GM19351 (cell line): ENCODE measurements around the gene ST6GAL1.
A peak's percentile ranks its signal among the peaks of the same experiment; 100 is the strongest.
"Not testable (repeated sequence)": the region's sequence is repeated elsewhere in the genome, so short reads cannot be mapped to it uniquely, and the experiment has no call there.

Source experiments
- ATAC-seq: cut with Tn5 transposase; IDR thresholded peaks from one replicate; pipeline ENCODE4 v1.9.1; 2021; ENCODE audit warnings: mild to moderate bottlenecking, moderate library complexity; ENCODE audit not compliant: unreplicated experiment

The ST6GAL1 gene

DNA sequence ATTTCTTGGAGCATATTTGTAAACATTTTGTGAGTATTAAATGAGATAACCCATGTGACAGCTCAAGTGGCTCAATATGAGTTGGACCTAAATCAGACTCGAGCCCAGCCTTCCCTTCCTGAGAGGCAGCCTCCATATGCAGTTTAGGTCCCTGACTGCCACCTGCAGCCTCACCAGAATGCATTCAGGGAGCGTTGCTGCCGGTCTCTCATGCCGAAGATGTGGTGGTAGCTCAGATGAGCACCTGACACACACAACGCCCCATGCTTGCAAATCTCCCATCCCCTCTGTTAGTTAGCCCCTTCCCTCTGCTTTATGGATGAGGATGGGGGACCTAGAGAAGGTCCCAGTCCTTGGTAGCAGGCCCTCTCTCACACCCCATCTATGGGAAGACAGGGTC is 9.2 kb downstream of the ST6GAL1 start:
- ATAC-seq = no peak

DNA sequence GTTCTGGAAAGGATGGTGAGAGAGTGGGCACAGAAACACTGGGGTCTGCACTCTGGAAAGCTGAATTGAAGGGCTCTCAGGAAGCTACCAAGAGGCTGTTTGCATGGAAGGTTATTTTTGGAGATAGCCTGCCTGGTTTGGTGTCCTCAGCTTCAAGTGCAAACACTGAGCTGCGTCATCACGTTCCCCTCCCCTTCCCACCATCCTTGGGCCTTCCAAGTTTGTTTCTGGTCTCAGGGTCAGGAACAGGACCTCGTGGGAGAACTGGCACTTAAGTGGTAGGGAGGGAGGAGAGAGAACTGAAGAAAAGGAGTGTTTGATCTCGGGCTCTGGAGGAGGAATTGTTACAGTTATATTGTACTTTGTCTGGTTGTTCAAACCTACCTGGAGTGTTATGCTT is 10.6 kb downstream of the ST6GAL1 start:
- ATAC-seq = no peak

- ATAC-seq = no peak
Observed at GRCh38 chr3:186942168-186942567, 11.8 kb downstream of the ST6GAL1 start.

- ATAC-seq = no peak
Observed at GRCh38 chr3:186945255-186945823, 15.0 kb downstream of the ST6GAL1 start.

DNA sequence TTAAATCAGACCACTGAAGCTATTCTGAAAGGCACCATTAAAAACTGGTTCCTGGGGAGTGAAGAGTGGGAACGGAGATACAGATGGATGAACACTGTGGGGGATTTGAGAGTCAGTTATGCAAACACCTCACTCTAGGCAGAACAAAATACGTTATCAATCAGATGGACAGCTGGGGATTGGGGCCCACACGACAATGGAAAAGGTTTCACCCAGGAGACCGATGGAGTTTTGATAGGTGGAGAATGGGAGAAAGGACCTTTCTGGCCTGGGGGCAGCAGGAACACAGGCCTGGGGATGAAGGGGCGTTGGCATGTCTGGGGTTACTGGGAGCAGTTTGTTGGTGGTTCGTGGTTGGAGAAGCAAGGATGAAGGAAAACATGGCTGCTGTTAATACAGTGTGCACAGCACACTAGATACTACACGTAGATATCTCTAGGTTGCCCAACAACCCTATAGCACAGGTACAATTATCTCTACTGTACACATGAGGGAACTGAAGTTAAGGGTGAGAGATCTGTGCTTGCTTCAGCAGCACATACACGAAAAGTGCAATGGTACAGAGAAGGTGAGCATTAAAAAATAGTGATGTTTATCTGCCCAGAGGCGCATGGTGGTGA is 16.5 kb downstream of the ST6GAL1 start:
- ATAC-seq = peak; percentile 84

- ATAC-seq = no peak
Observed at GRCh38 chr3:186949281-186949982, 19.1 kb downstream of the ST6GAL1 start.

DNA sequence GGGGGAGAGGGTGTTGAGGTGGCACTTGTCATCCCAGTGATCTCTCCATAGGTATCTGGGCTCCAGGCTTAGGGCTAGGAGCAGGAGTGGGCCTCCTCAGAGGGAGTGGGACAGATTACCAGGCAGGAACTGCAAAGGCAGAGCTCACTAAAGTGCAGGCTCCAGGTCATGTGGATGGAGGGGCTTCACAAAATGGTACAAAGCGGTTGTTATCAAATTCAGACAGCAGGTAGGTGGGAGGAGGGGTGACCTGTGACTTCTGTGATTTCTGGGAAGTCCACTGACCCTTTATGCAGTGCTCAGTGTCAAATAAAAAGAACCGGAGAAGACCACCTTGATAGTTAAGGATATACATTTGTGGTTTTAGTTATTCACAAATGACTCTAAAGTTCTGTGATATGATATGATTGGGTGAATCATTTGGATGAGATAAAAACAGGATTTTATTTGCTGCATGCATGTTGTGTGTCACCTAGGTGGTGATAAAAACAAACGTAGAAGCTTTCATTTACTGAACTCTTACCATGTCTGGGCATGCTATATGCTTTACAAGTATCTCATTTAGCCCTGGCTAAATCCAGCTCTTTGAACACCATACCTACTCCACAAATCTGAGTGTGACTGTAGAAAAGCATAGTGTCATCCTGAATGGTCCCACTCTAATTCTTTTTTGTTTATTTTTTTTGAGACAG is 20.2 kb downstream of the ST6GAL1 start:
- no peak for ATAC-seq

DNA sequence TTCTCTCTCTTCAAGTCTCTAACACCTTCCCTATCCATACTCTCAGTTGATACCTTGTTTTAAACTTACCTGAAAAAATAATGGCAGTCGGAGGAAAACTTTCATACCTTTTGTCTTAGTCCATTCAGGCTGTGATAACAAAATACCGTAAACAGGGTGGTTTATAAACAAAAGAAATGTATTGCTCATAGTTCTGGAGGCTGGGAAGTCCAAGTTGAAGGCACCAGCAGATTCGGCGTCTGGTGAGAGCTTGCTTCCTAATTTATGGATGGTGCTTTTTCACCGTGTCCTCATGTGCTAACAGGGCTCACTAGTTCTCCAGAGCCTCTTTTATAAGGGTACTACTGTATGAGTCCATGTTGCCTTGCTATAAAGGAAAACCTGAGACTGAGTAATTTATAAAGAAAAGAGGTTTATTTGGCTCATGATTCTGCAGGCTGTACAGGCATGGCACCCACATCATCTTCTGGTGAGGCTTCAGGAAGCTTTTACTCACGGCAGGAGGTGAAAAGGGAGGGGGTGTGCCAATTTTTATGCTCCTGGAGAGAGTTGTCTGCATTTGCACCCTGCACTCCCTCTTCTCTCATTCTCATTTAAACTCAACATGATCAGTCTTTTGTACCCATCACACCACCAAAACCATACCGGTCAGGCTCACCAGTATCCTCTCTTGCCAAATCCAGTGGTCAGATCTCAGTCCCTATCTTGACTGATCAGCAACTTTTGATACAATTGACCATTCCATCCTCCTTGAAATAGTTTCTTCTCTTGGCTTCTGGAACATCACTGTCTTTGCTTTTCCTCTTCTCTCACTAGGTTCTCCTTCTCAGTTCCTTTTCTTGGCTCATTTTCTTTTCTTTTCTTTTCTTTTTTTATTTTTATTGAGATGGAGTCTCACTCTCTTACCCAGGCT is 21.6 kb downstream of the ST6GAL1 start:
- ATAC-seq = no peak

- no peak for ATAC-seq
Observed at GRCh38 chr3:186953011-186953487, 22.7 kb downstream of the ST6GAL1 start.

- not testable (repeated sequence) for ATAC-seq
Observed at GRCh38 chr3:186953992-186954699, 23.8 kb downstream of the ST6GAL1 start.

- ATAC-seq = no peak
Observed at GRCh38 chr3:186955898-186956696, 25.8 kb downstream of the ST6GAL1 start.

DNA sequence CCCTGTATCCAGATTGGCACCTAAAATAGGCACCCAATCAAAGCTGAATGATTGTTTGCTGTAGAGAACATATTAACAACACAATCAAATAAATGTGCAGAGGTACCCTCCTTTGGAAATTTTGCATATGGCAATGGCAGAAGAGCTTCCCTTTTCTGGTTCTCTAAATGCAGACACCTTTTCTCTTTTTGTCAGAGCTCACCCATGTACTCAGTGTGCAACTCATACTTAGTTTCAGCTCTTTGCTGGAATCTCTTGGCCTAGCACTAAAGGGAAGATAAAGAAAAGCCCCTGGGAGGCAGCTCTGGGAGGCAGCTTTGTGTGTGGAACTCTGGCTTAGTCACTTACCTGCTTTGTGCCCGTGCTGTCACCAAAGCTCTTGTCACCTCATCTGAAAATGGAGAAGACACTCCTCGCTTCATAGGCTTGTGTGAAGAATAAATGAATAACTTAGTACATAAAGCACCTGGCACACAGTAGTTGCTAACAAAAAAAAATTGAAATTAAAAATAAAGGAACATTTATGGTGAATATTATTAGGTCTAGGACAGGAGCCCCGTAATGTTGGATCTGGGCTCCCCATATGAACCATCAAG is 28.8 kb downstream of the ST6GAL1 start:
- ATAC-seq = peak; percentile 64

DNA sequence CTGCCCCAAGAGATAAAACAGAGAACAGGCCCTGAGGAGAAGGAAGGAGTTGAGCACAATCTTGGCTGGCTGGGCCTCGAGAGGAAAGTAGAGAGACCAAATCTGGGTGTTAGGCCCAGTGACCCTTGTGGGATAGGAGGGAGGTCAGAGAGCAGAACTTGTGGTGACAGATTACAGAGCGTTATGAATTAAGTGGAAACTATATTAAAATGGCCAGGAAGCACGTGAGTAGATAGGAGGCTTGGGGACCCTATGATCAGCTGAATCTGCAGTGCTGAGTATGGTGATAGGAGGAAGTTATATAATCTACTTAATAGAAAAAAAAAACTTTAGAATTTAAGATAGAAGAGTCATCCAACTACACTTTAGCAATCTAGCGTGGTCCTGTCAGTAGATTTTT is 30.0 kb downstream of the ST6GAL1 start:
- no peak for ATAC-seq

- no peak for ATAC-seq
Observed at GRCh38 chr3:186962445-186962844, 32.1 kb downstream of the ST6GAL1 start.

DNA sequence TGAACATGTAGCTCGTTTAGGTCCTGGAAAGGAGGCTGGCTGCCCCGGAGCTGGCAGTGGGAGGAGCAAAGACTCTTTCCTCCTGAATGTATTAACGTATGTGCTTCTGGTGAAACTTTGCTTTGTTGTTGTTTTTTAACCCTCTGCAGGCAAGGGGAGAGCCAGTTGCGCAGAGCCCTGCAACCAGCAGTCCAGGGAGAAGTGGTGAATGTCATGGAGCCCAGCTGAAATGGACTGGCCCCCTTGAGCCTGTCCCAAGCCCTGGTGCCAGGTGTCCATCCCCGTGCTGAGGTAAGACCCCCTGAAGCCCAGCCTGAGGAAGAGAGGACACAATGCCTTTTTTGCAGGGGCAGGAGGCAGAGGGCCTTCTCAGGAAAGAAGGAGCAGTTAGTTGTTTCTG is 33.3 kb downstream of the ST6GAL1 start:
- no peak for ATAC-seq

- no peak for ATAC-seq
Observed at GRCh38 chr3:186964071-186964470, 33.7 kb downstream of the ST6GAL1 start.

- no peak for ATAC-seq
Observed at GRCh38 chr3:186964616-186965015, 34.3 kb downstream of the ST6GAL1 start.

DNA sequence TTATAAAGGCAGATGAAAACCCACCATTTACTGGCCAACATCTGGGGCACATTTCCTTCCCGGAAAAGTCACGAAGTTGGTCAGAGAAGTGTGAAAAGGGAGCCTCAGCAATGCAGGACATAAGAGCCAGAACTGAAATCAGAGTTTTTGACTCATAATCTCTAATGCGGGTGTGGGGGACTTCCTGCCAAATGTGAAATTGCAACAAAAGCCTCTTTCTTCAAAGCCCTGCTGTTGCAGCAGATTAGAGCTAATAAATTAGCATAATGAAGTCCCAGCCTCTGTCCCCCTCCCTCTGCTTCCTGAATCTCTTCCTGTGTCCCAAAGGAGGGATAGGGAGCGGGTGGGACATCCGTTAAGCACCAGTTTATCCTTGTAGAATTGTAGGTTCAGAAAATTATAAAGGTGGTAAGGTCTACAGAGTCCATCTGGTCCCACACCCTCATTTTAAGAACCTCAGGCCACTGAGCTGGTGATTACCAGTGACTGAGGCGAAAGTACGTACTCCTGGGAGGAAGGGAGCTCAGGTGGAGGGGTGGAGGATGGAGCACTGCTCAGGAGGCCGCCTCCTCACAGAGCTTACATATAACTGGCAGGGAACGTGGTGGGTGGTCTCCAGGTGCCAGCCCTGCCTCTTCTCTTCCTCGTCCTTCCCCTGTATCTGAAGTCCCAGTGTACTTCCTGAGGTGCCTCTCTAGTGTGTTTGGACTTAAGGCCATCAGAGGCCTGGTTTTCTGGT is 35.0 kb downstream of the ST6GAL1 start:
- peak; percentile 83 for ATAC-seq
